GM12864 (cell line): ENCODE measurements around the gene WDR17.

ENCODE experiments used
- DNase-seq: peaks from one replicate; pipeline ENCODE4 v3.0.0-alpha.2; 2011; ENCODE audit warnings: low read depth
- H3K4me3 ChIP-seq: 2 replicates; pipeline ENCODE4 v1.5.1; 2011; ENCODE audit warnings: mild to moderate bottlenecking, low read depth, low read length, control low read depth
- TF ChIP-seq, protein P1 (sequence below): IDR thresholded peaks from 2 replicates; pipeline ENCODE4 v1.5.1; 2011; ENCODE audit warnings: low read depth, mild to moderate bottlenecking, moderate library complexity, low read length, control low read depth, inconsistent platforms; ENCODE audit errors: missing control alignments

Gene WDR17

DNA sequence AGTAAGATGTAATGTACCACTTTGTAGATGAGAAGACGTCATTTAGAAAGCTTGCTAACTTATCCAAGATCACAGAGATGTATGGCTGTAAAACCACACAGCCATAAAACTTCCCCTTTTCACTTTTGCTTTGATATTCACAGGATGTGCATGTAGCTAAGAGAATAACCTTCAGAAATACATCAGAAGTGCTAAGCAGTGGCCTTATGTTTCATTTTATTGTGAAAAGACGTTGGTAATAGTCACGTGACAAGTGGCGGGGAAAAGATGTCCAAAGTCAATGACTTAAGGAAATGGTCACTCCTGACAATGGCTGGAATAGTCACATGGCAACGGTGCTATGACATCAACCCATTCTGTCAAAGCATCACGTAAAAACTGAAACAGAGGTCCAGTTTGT lies 12.9 kb upstream of the WDR17 start:
- no peak overlapping the region for H3K4me3 ChIP-seq
- DNase-seq: no peak
- TF ChIP-seq, protein P1, sequence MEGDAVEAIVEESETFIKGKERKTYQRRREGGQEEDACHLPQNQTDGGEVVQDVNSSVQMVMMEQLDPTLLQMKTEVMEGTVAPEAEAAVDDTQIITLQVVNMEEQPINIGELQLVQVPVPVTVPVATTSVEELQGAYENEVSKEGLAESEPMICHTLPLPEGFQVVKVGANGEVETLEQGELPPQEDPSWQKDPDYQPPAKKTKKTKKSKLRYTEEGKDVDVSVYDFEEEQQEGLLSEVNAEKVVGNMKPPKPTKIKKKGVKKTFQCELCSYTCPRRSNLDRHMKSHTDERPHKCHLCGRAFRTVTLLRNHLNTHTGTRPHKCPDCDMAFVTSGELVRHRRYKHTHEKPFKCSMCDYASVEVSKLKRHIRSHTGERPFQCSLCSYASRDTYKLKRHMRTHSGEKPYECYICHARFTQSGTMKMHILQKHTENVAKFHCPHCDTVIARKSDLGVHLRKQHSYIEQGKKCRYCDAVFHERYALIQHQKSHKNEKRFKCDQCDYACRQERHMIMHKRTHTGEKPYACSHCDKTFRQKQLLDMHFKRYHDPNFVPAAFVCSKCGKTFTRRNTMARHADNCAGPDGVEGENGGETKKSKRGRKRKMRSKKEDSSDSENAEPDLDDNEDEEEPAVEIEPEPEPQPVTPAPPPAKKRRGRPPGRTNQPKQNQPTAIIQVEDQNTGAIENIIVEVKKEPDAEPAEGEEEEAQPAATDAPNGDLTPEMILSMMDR: no peak

- TF ChIP-seq, protein P1: no peak
- H3K4me3 ChIP-seq: no peak overlapping the region
Measured at GRCh38 chr4:176053785-176054184, 11.9 kb upstream of the WDR17 start.

DNA sequence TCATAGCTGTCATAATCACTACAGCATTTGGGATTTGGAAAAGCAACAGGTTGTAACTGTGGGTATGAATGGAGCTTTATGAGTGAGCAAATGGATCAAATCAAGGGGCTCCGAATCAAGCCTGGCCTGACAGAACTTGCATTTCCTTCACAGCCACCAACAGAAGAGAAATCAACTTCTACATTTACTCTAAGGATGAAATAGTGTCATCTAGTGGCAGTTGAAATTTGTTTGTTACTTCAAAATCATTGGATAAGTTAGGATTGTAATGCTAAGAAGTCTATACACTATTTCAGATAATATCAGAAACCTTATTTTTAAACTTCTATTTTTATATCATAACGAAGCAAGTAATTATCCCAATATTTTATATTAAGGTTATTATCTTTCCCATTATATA lies 10.7 kb upstream of the WDR17 start:
- no peak for DNase-seq
- TF ChIP-seq, protein P1: peak; percentile 38
- H3K4me3 ChIP-seq: no peak overlapping the region

More at GRCh38 chr4:176053785-176054184, 11.9 kb upstream of the WDR17 start:
- no peak for DNase-seq

- TF ChIP-seq, protein P1: no peak
- no peak overlapping the region for H3K4me3 ChIP-seq
- DNase-seq: no peak
Measured at GRCh38 chr4:176063718-176064117, 1.9 kb upstream of the WDR17 start.

DNA sequence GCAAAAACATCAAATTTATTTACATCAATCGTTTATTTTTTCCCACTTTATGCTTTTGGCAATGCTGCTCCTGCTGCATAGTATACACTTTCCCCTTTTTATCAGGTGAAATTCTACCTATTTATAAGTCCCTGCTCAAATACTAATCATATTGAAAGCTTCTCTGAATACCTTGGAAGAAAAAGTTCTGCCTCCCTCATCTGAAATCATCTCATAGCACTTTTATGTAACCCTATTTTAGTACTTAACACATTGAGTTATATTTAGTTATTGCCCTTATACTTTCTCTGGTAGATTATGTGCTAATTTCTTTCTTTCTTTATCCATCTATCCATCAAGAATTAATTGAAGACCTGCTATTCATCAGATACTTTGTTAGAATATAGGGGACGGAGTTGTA lies 1.1 kb upstream of the WDR17 start:
- TF ChIP-seq, protein P1: no peak
- H3K4me3 ChIP-seq: no peak overlapping the region

DNA sequence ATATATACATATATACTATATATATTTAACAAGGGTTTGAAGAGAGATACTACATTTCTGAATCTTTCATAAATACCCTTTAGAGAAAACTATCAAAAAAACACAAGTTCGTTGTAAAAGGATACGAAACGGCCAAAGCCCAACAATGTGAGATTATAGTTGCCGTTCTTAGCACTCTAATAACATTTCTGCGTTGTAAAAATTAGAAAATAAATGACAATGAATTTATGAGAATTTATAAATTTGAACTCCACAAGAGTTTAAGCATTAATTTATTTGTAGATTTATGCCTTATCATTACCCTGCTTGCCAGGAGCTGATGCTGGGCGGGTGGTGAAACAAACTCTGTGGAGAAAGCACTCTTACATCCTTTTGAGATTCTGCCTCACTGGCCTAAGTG lies 1.1 kb downstream of the WDR17 start:
- TF ChIP-seq, protein P1: no peak
- no peak overlapping the region for H3K4me3 ChIP-seq
- no peak for DNase-seq

More for the DNA sequence above, 1.1 kb upstream of the WDR17 start:
- no peak for DNase-seq

GRCh38 chr4:176077561-176077960 lies 11.9 kb downstream of the WDR17 start:
- no peak for DNase-seq

More at GRCh38 chr4:176077561-176077960, 11.9 kb downstream of the WDR17 start:
- TF ChIP-seq, protein P1: no peak
- H3K4me3 ChIP-seq: no peak overlapping the region
